Breast epithelium (tissue), 4 donors: Measurements from ENCODE around the gene DCXR. TPM values are rescaled to one million over a fixed set of nuclear protein-coding genes. Genes with fewer than 3 reads are reported as not detected.

Experiments
- DNase-seq, 2 donors: peaks; one replicate each; pipeline ENCODE4 v3.0.0-alpha.2; 2019; ENCODE audit warnings: low spot score in 2 of 2
- H3K27ac ChIP-seq, 2 donors: fragments of 200-600 bp; sonication (generic) in 1 of 2; one replicate each; pipeline ENCODE4 v1.5.1; 2016 to 2019; ENCODE audit warnings: mild to moderate bottlenecking in 1 of 2
- H3K27me3 ChIP-seq, 2 donors: fragments of 200-600 bp; sonication (generic) in 1 of 2; one replicate each; pipeline versions ENCODE4 v1.5.1 to v1.6.0; 2017 to 2019; ENCODE audit warnings: control low read depth in 1 of 2, mild to moderate bottlenecking in 1 of 2
- H3K36me3 ChIP-seq: fragments of 200-600 bp; one replicate; pipeline ENCODE4 v1.5.1; 2019
- H3K4me1 ChIP-seq, 2 donors: fragments of 200-600 bp; sonication (generic); one replicate each; pipeline ENCODE4 v1.5.1; 2016 to 2019; ENCODE audit warnings: control low read depth in 1 of 2
- H3K4me3 ChIP-seq, 3 donors: fragments of 200-600 bp; sonication (generic); 1 replicate in 2 of 3; 2 replicates in 1 of 3; pipeline ENCODE4 v1.5.1; 2016 to 2019; ENCODE audit warnings: mild to moderate bottlenecking in 3 of 3, moderate library complexity in 2 of 3
- H3K9me3 ChIP-seq, 2 donors: fragments of 200-600 bp; sonication (generic) in 1 of 2; one replicate each; pipeline ENCODE4 v1.5.1; 2016 to 2019; ENCODE audit warnings: control low read depth in 1 of 2
- CTCF ChIP-seq, 3 donors: fragments of 450-650 bp; IDR thresholded peaks; one replicate each; pipeline ENCODE4 v1.5.1; 2016 to 2017; ENCODE audit warnings: antibody characterized with exemption in 3 of 3, mild to moderate bottlenecking in 3 of 3, moderate library complexity in 3 of 3
- POLR2A ChIP-seq: fragments of 450-650 bp; IDR thresholded peaks from one replicate; pipeline ENCODE4 v1.6.1; 2016; ENCODE audit warnings: antibody characterized with exemption, mild to moderate bottlenecking, moderate library complexity
- POLR2AphosphoS5 ChIP-seq, 3 donors: sonication (generic); formaldehyde crosslinking; IDR thresholded peaks; one replicate each; pipeline ENCODE4 v1.6.1; 2017; ENCODE audit warnings: antibody characterized with exemption in 3 of 3
- intact Hi-C: fragments of 100-400 bp; cut with DNase I; formaldehyde crosslinking; loops from one replicate; pipeline ENCODE4 v1.15.1; 2023; ENCODE audit warnings: low total_unique reads
- total RNA-seq, 3 donors: library from RNA; depleted of rRNA; stranded (reverse); fragments of >200 nt; gene quantifications; one replicate each; pipeline ENCODE4 v1.1.0, GENCODE V29; 2016

DCXR gene
- total RNA-seq, 3 donors from 2014 or later: 202 to 484 (median 228) TPM

- intact Hi-C loops: loop anchor here (5.0 kb wide), 1 partner anchor 117 kb away; the partner anchor contains the start of genes ALYREF and ANAPC11
- no peak overlapping the region for H3K27ac ChIP-seq
- no peaks in the 10 kb centered on the region for H3K4me1 ChIP-seq
- TF ChIP-seq POLR2AphosphoS5 (IDR thresholded peaks at IDR 0.05) (no peak), CTCF (IDR thresholded peaks at IDR 0.05) (no peak)
- no peaks in the 10 kb centered on the region for H3K27me3 ChIP-seq
- no peaks in the 10 kb centered on the region for H3K9me3 ChIP-seq
- DNase-seq: no peak
- H3K4me3 ChIP-seq: no peak overlapping the region
- H3K36me3 ChIP-seq: no peaks in the 10 kb centered on the region
Observed at GRCh38 chr17:82009413-82009812, 28.1 kb downstream of the DCXR start.

GRCh38 chr17:82008941-82009405 lies 28.5 kb downstream of the DCXR start:
- Histone ChIP-seq H3K9me3 (no peaks in the 10 kb centered on the region), H3K4me1 (no peaks in the 10 kb centered on the region), H3K36me3 (no peaks in the 10 kb centered on the region), H3K27me3 (no peaks in the 10 kb centered on the region), H3K27ac (no peak overlapping the region), H3K4me3 (no peak overlapping the region)
- TF ChIP-seq POLR2AphosphoS5 (IDR thresholded peaks at IDR 0.05) (no peak), POLR2A (no peak), CTCF (IDR thresholded peaks at IDR 0.05) (no peak)
- no peak for DNase-seq
- intact Hi-C loops: loop anchor here (5.0 kb wide), 1 partner anchor 117 kb away; the partner anchor contains the start of genes ALYREF and ANAPC11

- Histone ChIP-seq H3K27ac (no peak overlapping the region), H3K36me3 (no peaks in the 10 kb centered on the region), H3K4me3 (no peak overlapping the region), H3K9me3 (no peaks in the 10 kb centered on the region), H3K4me1 (peaks cover 2% of the 10 kb centered on the region in 2 donors), H3K27me3 (no peaks in the 10 kb centered on the region)
- no peak for DNase-seq
- TF ChIP-seq POLR2AphosphoS5 (IDR thresholded peaks at IDR 0.05): no peak
- no peak for TF ChIP-seq POLR2A
- TF ChIP-seq CTCF (IDR thresholded peaks at IDR 0.05): no peak
- intact Hi-C loops: loop anchor here (5.0 kb wide), 1 partner anchor 116 kb away; the partner anchor contains the start of genes ALYREF and ANAPC11
Observed at GRCh38 chr17:82008258-82008940, 29.1 kb downstream of the DCXR start.

GRCh38 chr17:82007495-82008257 lies 29.8 kb downstream of the DCXR start:
- intact Hi-C loops: loop anchor here (5.0 kb wide), 1 partner anchor 115 kb away; the partner anchor contains the start of genes ALYREF and ANAPC11

More at GRCh38 chr17:82007495-82008257, 29.8 kb downstream of the DCXR start:
- Histone ChIP-seq H3K27ac (no peak overlapping the region), H3K4me3 (no peak overlapping the region), H3K36me3 (no peaks in the 10 kb centered on the region), H3K27me3 (no peaks in the 10 kb centered on the region), H3K4me1 (peaks cover 4 to 8% of the 10 kb centered on the region in 2 donors), H3K9me3 (no peaks in the 10 kb centered on the region)
- TF ChIP-seq POLR2A (no peak), CTCF (IDR thresholded peaks at IDR 0.05) (no peak), POLR2AphosphoS5 (IDR thresholded peaks at IDR 0.05) (no peak)
- DNase-seq: no peak
